HT-29 (cell line): Measurements from ENCODE around the gene CEACAM1. TPM values are rescaled to one million over a fixed set of nuclear protein-coding genes. Genes with fewer than 3 reads are reported as not detected.
"Not testable (repeated sequence)": the region's sequence is repeated elsewhere in the genome, so short reads cannot be mapped to it uniquely, and the experiment has no call there.

Experiments
- DNase-seq: peaks from one replicate; pipeline ENCODE4 v3.0.0-alpha.2; 2015; ENCODE audit warnings: low spot score
- total RNA-seq: library from RNA; depleted of rRNA; stranded (reverse); fragments of >200 nt; shearing (Covaris generic); gene quantifications from 2 replicates; pipeline ENCODE4 v1.2.3, GENCODE V29; 2014

CEACAM1 gene
- total RNA-seq, 1 experiment from 2014 or later, result 39.6 TPM

GRCh38 chr19:42549067-42549466 is 20.8 kb upstream of the CEACAM1 start:
- DNase-seq, result not testable (repeated sequence)

GRCh38 chr19:42548552-42548951 is 20.3 kb upstream of the CEACAM1 start:
- DNase-seq, result no peak

DNA sequence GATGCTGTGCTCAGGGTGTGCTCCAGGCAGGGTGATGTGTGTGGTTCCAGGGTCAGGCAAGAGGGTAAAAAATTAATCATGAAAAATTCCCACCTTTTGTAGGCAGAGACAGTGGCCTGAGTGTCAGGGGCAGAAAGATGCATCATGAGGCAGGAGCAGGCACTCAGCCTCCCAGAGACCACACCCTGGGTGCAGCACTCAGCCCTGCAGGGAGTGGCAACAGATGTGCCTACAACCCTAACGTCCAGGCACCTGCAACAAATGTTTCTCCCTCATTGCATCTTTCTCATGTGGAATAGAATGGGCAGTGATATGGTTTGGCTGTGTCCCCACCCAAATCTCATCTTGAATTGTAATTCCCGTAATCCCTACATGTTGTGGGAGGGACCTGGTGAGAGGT is 19.6 kb upstream of the CEACAM1 start:
- no peak for DNase-seq

DNA sequence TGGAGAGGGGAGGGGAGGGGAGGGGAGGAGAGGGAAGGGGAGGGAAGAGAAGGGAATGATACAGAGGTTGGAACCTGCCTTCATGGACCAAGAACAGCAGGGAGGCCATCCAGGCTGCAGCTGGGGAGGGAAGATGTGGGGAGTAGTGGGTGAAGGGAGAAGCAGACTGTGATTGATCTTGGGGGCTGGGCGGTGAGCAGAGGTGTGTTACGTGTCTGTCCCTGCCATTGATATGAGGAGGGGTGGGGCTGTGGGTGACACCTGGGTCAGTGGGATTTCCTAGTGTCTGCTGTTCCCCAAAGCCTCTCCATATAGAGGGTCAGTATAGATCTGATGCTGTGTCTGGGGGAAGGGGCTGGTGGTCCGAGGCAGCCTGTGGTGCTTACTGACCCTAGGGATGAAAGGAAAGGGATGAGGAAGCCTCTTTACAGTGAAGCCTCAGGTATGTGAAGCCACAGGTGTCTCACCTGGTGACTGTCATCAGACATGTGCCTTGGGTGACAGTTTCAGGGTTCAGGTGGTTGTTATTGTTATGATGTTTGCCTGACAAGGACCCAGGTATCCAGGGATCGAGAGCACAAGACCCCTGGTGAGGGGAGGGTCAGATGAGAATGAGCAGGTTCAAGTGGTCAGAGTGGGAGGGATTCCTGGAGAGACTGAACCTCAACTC is 18.7 kb upstream of the CEACAM1 start:
- no peak for DNase-seq

GRCh38 chr19:42544146-42544545 is 15.9 kb upstream of the CEACAM1 start:
- DNase-seq, result no peak

GRCh38 chr19:42542791-42543190 is 14.5 kb upstream of the CEACAM1 start:
- DNase-seq, result peak; percentile 19

- DNase-seq, result peak; percentile 17
Observed at GRCh38 chr19:42540071-42540553, 11.8 kb upstream of the CEACAM1 start.

GRCh38 chr19:42538841-42539709 is 10.8 kb upstream of the CEACAM1 start:
- DNase-seq, result no peak

DNA sequence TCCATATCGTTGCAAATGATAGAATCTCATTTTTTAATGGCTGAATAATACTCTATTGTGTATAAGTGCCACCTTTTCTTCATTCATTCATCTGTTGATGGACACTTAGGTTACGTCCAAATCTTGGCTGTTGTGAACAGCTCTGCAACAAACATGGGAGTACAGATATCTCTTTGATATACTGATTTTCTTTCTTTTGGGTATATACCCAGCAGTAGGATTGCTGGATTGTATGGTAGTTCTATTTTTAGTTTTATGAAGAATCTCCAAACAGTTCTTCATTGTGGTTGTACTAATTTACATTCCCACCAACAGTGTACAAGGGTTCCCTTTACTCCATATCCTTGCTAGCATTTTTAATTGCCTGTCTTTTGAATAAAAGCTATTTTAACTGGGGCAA is 7.0 kb upstream of the CEACAM1 start:
- not testable (repeated sequence) for DNase-seq

GRCh38 chr19:42534391-42534790 is 6.1 kb upstream of the CEACAM1 start:
- DNase-seq, result no peak

DNA sequence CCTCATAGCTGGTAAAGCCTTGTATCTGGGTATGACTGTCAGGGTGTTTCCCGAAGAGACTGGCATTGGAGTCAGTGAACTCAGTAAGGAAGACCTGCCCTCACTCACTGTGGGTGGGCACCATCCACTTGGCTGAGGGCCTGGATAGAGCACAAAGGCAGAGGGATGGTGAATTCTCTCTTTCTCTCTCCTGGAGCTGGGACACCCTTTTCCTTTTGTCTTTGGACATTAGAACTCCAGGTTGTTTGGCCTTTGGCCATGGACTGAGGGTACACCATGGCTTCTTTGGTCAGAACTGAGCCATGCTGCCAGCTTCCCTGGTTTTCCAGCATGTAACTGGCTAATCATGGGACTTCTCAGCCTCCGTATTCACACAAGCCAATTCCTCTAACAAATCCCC is 4.6 kb upstream of the CEACAM1 start:
- no peak for DNase-seq

- DNase-seq, result peak; percentile 29
Observed at GRCh38 chr19:42531313-42531712, 3.0 kb upstream of the CEACAM1 start.

GRCh38 chr19:42529248-42529764 is 1.0 kb upstream of the CEACAM1 start:
- DNase-seq, result peak; percentile 96

DNA sequence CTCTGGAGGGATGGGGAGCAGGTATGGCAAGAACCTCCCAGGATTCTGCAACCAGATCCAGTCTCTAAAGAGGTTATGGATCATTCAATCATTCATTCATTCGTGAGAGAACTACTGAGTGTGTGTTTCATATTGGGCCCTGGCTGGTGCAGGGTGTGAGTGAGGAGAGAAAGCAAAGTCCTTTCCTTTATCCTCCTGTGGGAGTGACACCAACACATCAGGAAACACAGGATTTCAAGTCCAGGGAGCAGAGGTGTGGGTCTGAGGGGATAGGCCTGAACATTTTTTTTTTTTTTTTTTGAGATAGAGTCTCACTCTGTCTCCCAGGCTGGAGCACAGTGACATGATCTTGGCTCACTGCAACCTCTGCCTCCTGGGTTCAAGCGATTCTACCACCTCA is 3.3 kb downstream of the CEACAM1 start:
- no peak for DNase-seq

DNA sequence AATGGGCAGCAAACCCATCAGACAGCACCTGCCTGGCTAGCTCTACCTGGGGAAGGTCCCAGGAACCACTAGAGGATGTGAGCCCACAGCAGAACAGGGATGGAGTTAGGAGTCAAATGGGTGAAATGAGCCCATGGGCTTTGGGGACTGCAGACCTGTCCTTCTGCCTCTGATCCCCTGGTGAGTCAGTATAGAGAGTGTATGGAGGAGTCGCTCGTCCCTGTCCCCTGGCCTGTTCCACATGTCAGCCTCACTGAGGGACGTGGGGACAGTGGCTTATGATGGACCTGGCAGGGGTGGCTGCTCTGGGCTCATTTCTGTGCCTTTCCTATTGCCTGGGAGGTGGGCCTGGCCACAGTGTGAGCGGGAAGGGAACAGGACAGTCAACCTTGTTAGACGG is 4.0 kb downstream of the CEACAM1 start:
- no peak for DNase-seq

GRCh38 chr19:42522262-42522661 is 6.0 kb downstream of the CEACAM1 start:
- DNase-seq, result not testable (repeated sequence)

GRCh38 chr19:42521346-42522030 is 6.8 kb downstream of the CEACAM1 start:
- no peak for DNase-seq

- DNase-seq, result no peak
Observed at GRCh38 chr19:42519108-42519507, 9.2 kb downstream of the CEACAM1 start.

DNA sequence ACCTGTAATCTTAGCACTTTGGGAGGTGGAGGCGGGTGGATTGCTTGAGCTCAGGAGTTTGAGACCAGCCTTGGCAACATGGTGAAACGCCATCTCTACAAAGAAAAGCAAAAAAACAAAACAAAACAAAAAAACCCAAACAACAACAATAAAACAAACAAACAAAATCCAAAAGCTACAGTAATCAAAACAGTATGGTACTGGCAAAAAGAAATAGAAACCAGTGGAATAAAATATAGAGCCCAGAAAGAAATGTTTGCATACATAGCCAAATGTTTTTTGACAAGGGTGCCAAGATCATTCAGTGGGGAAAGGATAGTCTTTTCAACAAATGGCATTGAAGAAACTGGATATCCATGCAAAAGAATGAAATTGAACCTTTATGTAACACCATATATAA is 11.5 kb downstream of the CEACAM1 start:
- no peak for DNase-seq

GRCh38 chr19:42515241-42515832 is 12.9 kb downstream of the CEACAM1 start:
- no peak for DNase-seq

DNA sequence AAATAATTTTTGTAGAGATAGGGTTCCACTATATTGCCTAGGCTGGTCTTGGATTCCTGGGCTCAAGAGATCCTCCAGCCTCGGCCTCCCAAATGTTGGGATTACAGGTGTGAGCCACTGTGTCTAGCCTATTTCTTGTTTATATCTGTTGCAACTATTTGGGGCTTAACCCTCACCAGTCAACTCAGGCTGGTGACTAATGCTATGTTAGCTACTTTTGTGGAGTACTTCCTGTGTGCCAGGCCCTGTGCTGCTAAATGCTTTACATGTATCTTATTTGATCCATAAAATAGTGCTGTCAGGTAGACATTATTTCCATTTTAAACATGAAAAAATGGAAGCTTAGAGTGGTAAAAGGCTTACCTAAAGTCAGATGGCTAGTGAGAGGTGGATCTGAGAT is 13.8 kb downstream of the CEACAM1 start:
- no peak for DNase-seq
